Non-pigmented ciliary epithelial cell (primary cell): Measurements from ENCODE around the gene SSTR3.

Experiments used
- DNase-seq: peaks from one replicate; pipeline ENCODE4 v3.0.0-alpha.2; 2010; ENCODE audit warnings: low read depth

Gene SSTR3

GRCh38 chr22:37167176-37167980 lies 44.9 kb downstream of the SSTR3 start:
- DNase-seq: no peak

- no peak for DNase-seq
Measured at GRCh38 chr22:37166675-37167066, 45.6 kb downstream of the SSTR3 start.

GRCh38 chr22:37165940-37166674 lies 46.2 kb downstream of the SSTR3 start:
- DNase-seq: no peak

GRCh38 chr22:37165066-37165465 lies 47.2 kb downstream of the SSTR3 start:
- no peak for DNase-seq

GRCh38 chr22:37164505-37164887 lies 47.8 kb downstream of the SSTR3 start:
- DNase-seq: no peak

GRCh38 chr22:37163575-37164504 lies 48.4 kb downstream of the SSTR3 start:
- DNase-seq: no peak

GRCh38 chr22:37163096-37163489 lies 49.2 kb downstream of the SSTR3 start:
- no peak for DNase-seq

GRCh38 chr22:37162221-37163095 lies 49.8 kb downstream of the SSTR3 start:
- DNase-seq: no peak

GRCh38 chr22:37161443-37161842 lies 50.8 kb downstream of the SSTR3 start:
- DNase-seq: no peak

GRCh38 chr22:37160027-37160426 lies 52.2 kb downstream of the SSTR3 start:
- no peak for DNase-seq

GRCh38 chr22:37158963-37159290 lies 53.4 kb downstream of the SSTR3 start:
- DNase-seq: no peak

- DNase-seq: no peak
Measured at GRCh38 chr22:37157516-37158285, 54.6 kb downstream of the SSTR3 start.

- no peak for DNase-seq
Measured at GRCh38 chr22:37156686-37157435, 55.4 kb downstream of the SSTR3 start.

GRCh38 chr22:37155971-37156370 lies 56.3 kb downstream of the SSTR3 start:
- DNase-seq: no peak

- no peak for DNase-seq
Measured at GRCh38 chr22:37154925-37155712, 57.2 kb downstream of the SSTR3 start.
